H1 (cell line): ENCODE data around the gene PRSS48.

Experiments used
- CEBPB ChIP-seq: IDR thresholded peaks from 2 replicates; pipeline ENCODE4 v1.6.1; 2012; ENCODE audit warnings: low read depth, low read length
- CTCF ChIP-seq, 3 experiments: IDR thresholded peaks; 1 replicate in 2 of 3; 2 replicates in 1 of 3; pipeline versions ENCODE4 v1.5.1 to v1.6.1; 2011; ENCODE audit warnings: low read length in 3 of 3, mild to moderate bottlenecking in 3 of 3, inconsistent platforms in 2 of 3, low read depth in 1 of 3, moderate library complexity in 1 of 3; ENCODE audit not compliant: insufficient read depth in 1 of 3; ENCODE audit errors: control extremely low read depth in 1 of 3
- EZH2 ChIP-seq: fragments of 200-600 bp; sonication (generic); IDR thresholded peaks from 2 replicates; pipeline ENCODE4 v1.7.1; 2012; ENCODE audit warnings: low read depth, mild to moderate bottlenecking, moderate library complexity, low read length, inconsistent platforms; ENCODE audit not compliant: severe bottlenecking
- GABPA ChIP-seq: IDR thresholded peaks from 2 replicates; pipeline ENCODE4 v1.6.1; 2011; ENCODE audit warnings: mild to moderate bottlenecking, low read length, moderate library complexity, borderline replicate concordance; ENCODE audit not compliant: insufficient read depth
- KDM1A ChIP-seq: fragments of 200-600, 300-600 bp; sonication (generic); IDR thresholded peaks from 2 replicates; pipeline ENCODE4 v1.7.1; 2016; ENCODE audit warnings: mild to moderate bottlenecking, low read length, borderline replicate concordance
- MAFK ChIP-seq: IDR thresholded peaks from 2 replicates; pipeline ENCODE4 v1.6.1; 2012; ENCODE audit warnings: low read depth, mild to moderate bottlenecking, improper control_type of control experiment, low read length
- POLR2A ChIP-seq, 2 experiments: IDR thresholded peaks; 1 replicate in 1 of 2; 2 replicates in 1 of 2; pipeline ENCODE4 v1.6.1; 2011; ENCODE audit warnings: low read depth in 2 of 2, low read length in 2 of 2, mild to moderate bottlenecking in 2 of 2; ENCODE audit errors: control extremely low read depth in 1 of 2
- SIN3A ChIP-seq, 2 experiments: IDR thresholded peaks in 1 of 2; conservative IDR thresholded peaks in 1 of 2; 2 replicates each; pipeline ENCODE4 v1.6.1; 2011 to 2012; ENCODE audit warnings: low read length in 2 of 2, improper control_type of control experiment in 1 of 2, low read depth in 1 of 2, mild to moderate bottlenecking in 1 of 2
- SP2 ChIP-seq: IDR thresholded peaks from 2 replicates; pipeline ENCODE4 v1.6.1; 2012; ENCODE audit warnings: mild to moderate bottlenecking, low read length, inconsistent platforms
- TCF12 ChIP-seq: IDR thresholded peaks from 2 replicates; pipeline ENCODE4 v1.6.1; 2011; ENCODE audit warnings: low read depth, mild to moderate bottlenecking, low read length
- TEAD4 ChIP-seq: IDR thresholded peaks from 2 replicates; pipeline ENCODE4 v1.6.1; 2012; ENCODE audit warnings: low read depth, low read length, inconsistent platforms, mixed read lengths

GRCh38 chr4:151284534-151285245 is 7.7 kb downstream of the PRSS48 start:
- no peak for TF ChIP-seq CTCF (IDR thresholded peaks at IDR 0.05; ENCODE audit: control extremely low read depth in 1 of 3, insufficient read depth in 1 of 3, low read depth in 1 of 3, low read length in 3 of 3)
- TF ChIP-seq EZH2 = no peak
- no peak for TF ChIP-seq SIN3A (conservative IDR thresholded peaks at IDR 0.05 in 1 of 2, IDR thresholded peaks at IDR 0.05 in 1 of 2; ENCODE audit: low read depth in 1 of 2, low read length in 2 of 2)
- no peak for TF ChIP-seq KDM1A
- no peak for TF ChIP-seq CEBPB
- no peak for TF ChIP-seq SP2
- no peak for TF ChIP-seq POLR2A (IDR thresholded peaks at IDR 0.05; ENCODE audit: control extremely low read depth in 1 of 2, low read depth in 2 of 2, low read length in 2 of 2)
- no peak for TF ChIP-seq TEAD4
- no peak for TF ChIP-seq GABPA
- no peak for TF ChIP-seq TCF12
- no peak for TF ChIP-seq MAFK
